ENCODE measurements around the gene CALHM5. TPM values are rescaled to one million over a fixed set of nuclear protein-coding genes. Genes with fewer than 3 reads are reported as not detected.

The CALHM5 gene
- polyA plus RNA-seq, 2 of the 4 experiments (the other 2 are of a cell fraction) = 0.09 TPM

- Histone ChIP-seq H3K4me1 (no peaks in the 10 kb centered on the region), H3K9me3 (no peaks in the 10 kb centered on the region), H3K4me3 (no peak overlapping the region), H3K4me2 (no peak overlapping the region), H3K27ac (no peak overlapping the region)
- WGBS (ENCODE audit: missing lambda C conversion rate) = 42% methylated on average over 5 of the region's 5 CpGs
- CTCF ChIA-PET = interaction anchor here (1.1 kb wide), 1 partner anchor 11 kb away, joined by 4 read pairs; no protein-coding TSS in a partner anchor
- FAIRE-seq (no peak), ATAC-seq (no peak), DNase-seq (ENCODE audit: low read depth in 1 of 2, low spot score in 1 of 2) (no peak)
- POLR2A ChIA-PET = no interaction called here
- TF ChIP-seq RAD21 (conservative IDR thresholded peaks at IDR 0.05 in 1 of 2, IDR thresholded peaks at IDR 0.05 in 1 of 2) = no peak
- no peak for TF ChIP-seq FOXS1 (CRISPR knock-in tag; IDR thresholded peaks at IDR 0.05)
- no peak for TF ChIP-seq REST (IDR thresholded peaks at IDR 0.05)
- TF ChIP-seq HEYL (CRISPR knock-in tag; IDR thresholded peaks at IDR 0.05) = no peak
- TF ChIP-seq HOXB13 (CRISPR knock-in tag; IDR thresholded peaks at IDR 0.05; ENCODE audit: low read depth) = no peak
- no peak for TF ChIP-seq MAZ (IDR thresholded peaks at IDR 0.05; ENCODE audit: borderline replicate concordance, low read depth, low read length)
Observed at GRCh38 chr6:116485559-116486184, 25.8 kb upstream of the CALHM5 start.

GRCh38 chr6:116491610-116492330 lies 19.7 kb upstream of the CALHM5 start:
- DNase-seq (ENCODE audit: low read depth in 1 of 2, low spot score in 1 of 2) = no peak
- ATAC-seq = no peak
- H3K4me3 ChIP-seq = no peak overlapping the region
- H3K9me3 ChIP-seq = no peaks in the 10 kb centered on the region
- no peaks in the 10 kb centered on the region for H3K4me1 ChIP-seq
- ChIA-PET POLR2A (no interaction called here), CTCF (interaction anchor here (0.8 to 1.0 kb wide), 2 partner anchors 12 to 34 kb away, joined by 3 read pairs; no protein-coding TSS in a partner anchor)
- no peak overlapping the region for H3K4me2 ChIP-seq
- WGBS (ENCODE audit: missing lambda C conversion rate) = 9% methylated on average over 1 of the region's 1 CpG
- no peak overlapping the region for H3K27ac ChIP-seq
- FAIRE-seq = no peak
- TF ChIP-seq NFE2L2 (conservative IDR thresholded peaks at IDR 0.05; ENCODE audit: low read length) = no peak
- no peak for TF ChIP-seq USF2 (IDR thresholded peaks at IDR 0.05)
- no peak for TF ChIP-seq PBX3 (IDR thresholded peaks at IDR 0.05)
- TF ChIP-seq KDM5A (IDR thresholded peaks at IDR 0.05) = no peak
- TF ChIP-seq ZSCAN20 (CRISPR knock-in tag; IDR thresholded peaks at IDR 0.05) = no peak
- TF ChIP-seq BCL3 (IDR thresholded peaks at IDR 0.05) = no peak

- ATAC-seq = no peak
- FAIRE-seq = no peak
- Histone ChIP-seq H3K4me2 (no peak overlapping the region), H3K9me3 (no peaks in the 10 kb centered on the region), H3K4me3 (no peak overlapping the region), H3K27ac (no peak overlapping the region), H3K4me1 (no peaks in the 10 kb centered on the region)
- ChIA-PET POLR2A (no interaction called here), CTCF (no interaction called here)
- no peak for DNase-seq (ENCODE audit: low read depth in 1 of 2, low spot score in 1 of 2)
- WGBS (ENCODE audit: missing lambda C conversion rate) = 60% methylated on average over 6 of the region's 6 CpGs
- TF ChIP-seq ESRRA (IDR thresholded peaks at IDR 0.05; ENCODE audit: borderline replicate concordance, low read length) (no peak), FOSB (CRISPR knock-in tag; IDR thresholded peaks at IDR 0.05) (no peak), MAX (IDR thresholded peaks at IDR 0.05) (no peak), POLR2AphosphoS2 (conservative IDR thresholded peaks at IDR 0.05; ENCODE audit: low read length) (no peak), HES2 (IDR thresholded peaks at IDR 0.05) (no peak), NFE2L2 (conservative IDR thresholded peaks at IDR 0.05; ENCODE audit: low read length) (no peak), RAD21 (conservative IDR thresholded peaks at IDR 0.05 in 1 of 2, IDR thresholded peaks at IDR 0.05 in 1 of 2) (no peak), USF2 (IDR thresholded peaks at IDR 0.05) (no peak), BHLHE40 (IDR thresholded peaks at IDR 0.05; ENCODE audit: low read depth, low read length) (no peak), ZC3H11A (IDR thresholded peaks at IDR 0.05) (no peak), HDAC2 (IDR thresholded peaks at IDR 0.05) (no peak), NR3C1 (IDR thresholded peaks at IDR 0.05) (no peak), MYC (IDR thresholded peaks at IDR 0.05; ENCODE audit: borderline replicate concordance, low read length) (no peak)
Observed at GRCh38 chr6:116492331-116493067, 18.9 kb upstream of the CALHM5 start.

Measured in A549 (cell line).